ENCODE data around the gene COL5A3.
"Not testable (repeated sequence)": the region's sequence is repeated elsewhere in the genome, so short reads cannot be mapped to it uniquely, and the experiment has no call there.

COL5A3 gene

DNA sequence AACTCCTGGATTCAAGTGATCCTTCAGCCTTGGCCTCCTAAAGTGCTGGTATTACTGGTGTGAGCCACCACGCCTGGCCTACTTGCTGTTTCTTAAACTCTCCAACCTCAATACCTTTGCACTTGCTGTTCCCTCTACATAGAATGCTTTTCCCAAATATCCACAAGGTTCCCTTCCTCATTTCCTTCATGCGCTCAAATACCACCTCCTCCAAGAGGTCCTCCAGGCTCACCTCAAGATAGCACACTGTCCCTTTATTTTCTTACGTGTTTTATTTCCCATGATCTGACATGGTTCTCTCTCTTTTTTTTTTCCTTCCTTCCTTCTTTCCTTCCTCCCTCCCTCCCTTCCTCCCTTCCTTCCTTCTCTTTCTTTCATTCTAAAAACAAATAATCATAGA lies 16.4 kb upstream of the COL5A3 start:
- DNase-seq (ENCODE audit: low read depth): no peak
- TF ChIP-seq POLR2A (IDR thresholded peaks at IDR 0.05; ENCODE audit: extremely low read depth, insufficient read length) (no peak), MAX (IDR thresholded peaks at IDR 0.05; ENCODE audit: low read depth, low read length) (no peak), MYC (IDR thresholded peaks at IDR 0.05; ENCODE audit: low read depth, low read length) (no peak)
- TF ChIP-seq, protein P1, sequence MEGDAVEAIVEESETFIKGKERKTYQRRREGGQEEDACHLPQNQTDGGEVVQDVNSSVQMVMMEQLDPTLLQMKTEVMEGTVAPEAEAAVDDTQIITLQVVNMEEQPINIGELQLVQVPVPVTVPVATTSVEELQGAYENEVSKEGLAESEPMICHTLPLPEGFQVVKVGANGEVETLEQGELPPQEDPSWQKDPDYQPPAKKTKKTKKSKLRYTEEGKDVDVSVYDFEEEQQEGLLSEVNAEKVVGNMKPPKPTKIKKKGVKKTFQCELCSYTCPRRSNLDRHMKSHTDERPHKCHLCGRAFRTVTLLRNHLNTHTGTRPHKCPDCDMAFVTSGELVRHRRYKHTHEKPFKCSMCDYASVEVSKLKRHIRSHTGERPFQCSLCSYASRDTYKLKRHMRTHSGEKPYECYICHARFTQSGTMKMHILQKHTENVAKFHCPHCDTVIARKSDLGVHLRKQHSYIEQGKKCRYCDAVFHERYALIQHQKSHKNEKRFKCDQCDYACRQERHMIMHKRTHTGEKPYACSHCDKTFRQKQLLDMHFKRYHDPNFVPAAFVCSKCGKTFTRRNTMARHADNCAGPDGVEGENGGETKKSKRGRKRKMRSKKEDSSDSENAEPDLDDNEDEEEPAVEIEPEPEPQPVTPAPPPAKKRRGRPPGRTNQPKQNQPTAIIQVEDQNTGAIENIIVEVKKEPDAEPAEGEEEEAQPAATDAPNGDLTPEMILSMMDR (IDR thresholded peaks at IDR 0.05; ENCODE audit: low read depth, low read length): no peak
- H3K4me3 ChIP-seq (ENCODE audit: low read depth, low read length): no peak overlapping the region

GRCh38 chr19:10023096-10023495 lies 12.8 kb upstream of the COL5A3 start:
- DNase-seq (ENCODE audit: low read depth); H3K4me3 ChIP-seq (ENCODE audit: low read depth, low read length): not testable (repeated sequence)

DNA sequence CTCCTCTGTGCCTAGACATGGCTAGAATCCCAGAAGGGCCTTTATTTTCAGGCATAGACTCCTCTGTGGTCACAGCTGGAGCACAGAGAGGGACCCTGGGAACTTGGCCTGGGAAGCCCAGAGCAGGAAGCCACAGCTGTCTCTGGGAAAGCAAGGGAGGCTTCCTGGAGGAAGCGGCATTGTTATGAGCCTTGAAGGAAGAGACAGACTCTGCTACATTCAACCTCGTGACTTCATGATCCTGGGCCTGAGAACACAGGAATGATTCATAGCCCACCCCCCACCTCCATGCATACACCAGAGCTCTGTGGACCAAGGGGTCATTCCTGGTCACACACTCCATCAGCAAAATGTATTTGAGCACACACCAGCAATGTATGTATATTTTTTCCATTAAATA lies 11.6 kb upstream of the COL5A3 start:
- TF ChIP-seq POLR2A (IDR thresholded peaks at IDR 0.05; ENCODE audit: extremely low read depth, insufficient read length): no peak
- TF ChIP-seq MYC (IDR thresholded peaks at IDR 0.05; ENCODE audit: low read depth, low read length): no peak
- no peak for TF ChIP-seq MAX (IDR thresholded peaks at IDR 0.05; ENCODE audit: low read depth, low read length)
- TF ChIP-seq, protein P1 (IDR thresholded peaks at IDR 0.05; ENCODE audit: low read depth, low read length): no peak
- no peak for DNase-seq (ENCODE audit: low read depth)
- H3K4me3 ChIP-seq (ENCODE audit: low read depth, low read length): no peak overlapping the region

DNA sequence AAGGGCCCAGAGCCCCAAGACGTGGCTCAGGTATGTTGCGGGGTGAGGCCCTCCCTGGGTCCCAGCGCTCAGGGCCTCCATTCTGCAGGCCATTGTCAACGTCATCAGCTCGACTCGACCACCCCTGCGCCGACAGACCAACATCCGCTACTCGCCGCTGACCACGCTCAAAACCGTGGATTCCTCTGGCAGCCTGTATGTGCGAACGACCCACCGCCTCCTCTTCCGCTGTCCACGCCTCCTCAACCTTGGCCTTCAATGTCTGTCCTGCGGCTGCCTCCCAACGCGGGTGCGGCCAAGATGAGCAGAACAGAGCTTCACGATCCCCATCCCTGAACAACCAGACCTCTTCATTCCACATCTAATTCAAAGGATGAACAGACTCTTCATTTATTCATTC lies 11.1 kb upstream of the COL5A3 start:
- TF ChIP-seq MAX (IDR thresholded peaks at IDR 0.05; ENCODE audit: low read depth, low read length): no peak
- TF ChIP-seq MYC (IDR thresholded peaks at IDR 0.05; ENCODE audit: low read depth, low read length): no peak
- TF ChIP-seq, protein P1 (IDR thresholded peaks at IDR 0.05; ENCODE audit: low read depth, low read length): no peak
- TF ChIP-seq POLR2A (IDR thresholded peaks at IDR 0.05; ENCODE audit: extremely low read depth, insufficient read length): no peak
- DNase-seq (ENCODE audit: low read depth): no peak
- no peak overlapping the region for H3K4me3 ChIP-seq (ENCODE audit: low read depth, low read length)

DNA sequence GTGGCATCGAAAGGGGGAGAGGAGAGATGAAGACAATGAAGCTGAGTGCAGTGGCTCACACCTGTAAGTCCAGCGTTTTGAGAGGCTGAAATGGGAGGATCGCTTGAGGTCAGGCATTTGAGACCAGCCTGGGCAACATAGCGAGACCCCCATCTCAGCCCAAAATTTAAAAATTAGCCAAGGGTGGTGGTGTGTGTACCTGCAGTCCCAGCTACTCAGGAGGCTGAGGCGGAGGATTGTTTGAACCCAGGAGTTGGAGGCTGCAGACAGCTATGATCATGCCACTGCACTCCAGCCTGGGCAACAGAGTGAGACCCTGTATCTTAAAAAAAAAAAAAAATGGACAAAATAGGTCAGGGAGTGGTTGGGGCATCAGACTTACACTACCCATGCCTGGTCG lies 10.5 kb upstream of the COL5A3 start:
- H3K4me3 ChIP-seq (ENCODE audit: low read depth, low read length): no peak overlapping the region
- no peak for TF ChIP-seq MYC (IDR thresholded peaks at IDR 0.05; ENCODE audit: low read depth, low read length)
- TF ChIP-seq, protein P1 (IDR thresholded peaks at IDR 0.05; ENCODE audit: low read depth, low read length): no peak
- TF ChIP-seq MAX (IDR thresholded peaks at IDR 0.05; ENCODE audit: low read depth, low read length): no peak
- no peak for TF ChIP-seq POLR2A (IDR thresholded peaks at IDR 0.05; ENCODE audit: extremely low read depth, insufficient read length)
- DNase-seq (ENCODE audit: low read depth): no peak

GRCh38 chr19:10019246-10019645 lies 8.9 kb upstream of the COL5A3 start:
- TF ChIP-seq MAX (IDR thresholded peaks at IDR 0.05; ENCODE audit: low read depth, low read length) (no peak), POLR2A (IDR thresholded peaks at IDR 0.05; ENCODE audit: extremely low read depth, insufficient read length) (no peak), MYC (IDR thresholded peaks at IDR 0.05; ENCODE audit: low read depth, low read length) (no peak)
- TF ChIP-seq, protein P1 (IDR thresholded peaks at IDR 0.05; ENCODE audit: low read depth, low read length): no peak

More at GRCh38 chr19:10019246-10019645, 8.9 kb upstream of the COL5A3 start:
- no peak overlapping the region for H3K4me3 ChIP-seq (ENCODE audit: low read depth, low read length)
- DNase-seq (ENCODE audit: low read depth): no peak

Measured in NB4 (cell line).